ENCODE data around the gene SLC25A21.

Gene SLC25A21

DNA sequence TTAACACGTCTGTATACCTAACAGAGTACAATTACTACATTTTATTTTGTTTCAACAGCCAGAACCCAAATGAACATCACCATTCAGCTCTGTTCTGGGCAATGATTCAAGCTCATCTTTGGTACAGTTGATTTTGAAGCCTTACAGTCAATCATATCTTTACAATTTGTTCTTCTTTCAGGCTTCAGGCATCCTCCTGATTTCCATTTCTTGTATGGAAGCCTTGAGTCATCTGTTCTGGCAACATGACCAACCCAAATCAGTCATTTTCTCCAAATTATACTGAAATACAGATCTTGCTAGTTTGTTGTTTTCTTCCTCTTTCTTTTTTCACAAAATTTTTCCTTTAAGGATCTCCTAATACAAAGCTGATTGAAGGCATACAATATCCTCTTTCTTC, 430.5 kb downstream of the SLC25A21 start:
- no peak for DNase-seq
- no peak overlapping the region for H3K9ac ChIP-seq (ENCODE audit: low read length)
- H3K79me2 ChIP-seq (ENCODE audit: low read length) = no peaks in the 10 kb centered on the region
- no peak overlapping the region for H3K27ac ChIP-seq (ENCODE audit: low read length)
- no peaks in the 10 kb centered on the region for H4K20me1 ChIP-seq (ENCODE audit: insufficient read depth, low read length)
- no peaks in the 10 kb centered on the region for H3K4me1 ChIP-seq (ENCODE audit: low read length)
- H3K9me3 ChIP-seq (replicated peaks; ENCODE audit: insufficient read depth, low read length) = no peaks in the 10 kb centered on the region
- TF ChIP-seq, protein P1, sequence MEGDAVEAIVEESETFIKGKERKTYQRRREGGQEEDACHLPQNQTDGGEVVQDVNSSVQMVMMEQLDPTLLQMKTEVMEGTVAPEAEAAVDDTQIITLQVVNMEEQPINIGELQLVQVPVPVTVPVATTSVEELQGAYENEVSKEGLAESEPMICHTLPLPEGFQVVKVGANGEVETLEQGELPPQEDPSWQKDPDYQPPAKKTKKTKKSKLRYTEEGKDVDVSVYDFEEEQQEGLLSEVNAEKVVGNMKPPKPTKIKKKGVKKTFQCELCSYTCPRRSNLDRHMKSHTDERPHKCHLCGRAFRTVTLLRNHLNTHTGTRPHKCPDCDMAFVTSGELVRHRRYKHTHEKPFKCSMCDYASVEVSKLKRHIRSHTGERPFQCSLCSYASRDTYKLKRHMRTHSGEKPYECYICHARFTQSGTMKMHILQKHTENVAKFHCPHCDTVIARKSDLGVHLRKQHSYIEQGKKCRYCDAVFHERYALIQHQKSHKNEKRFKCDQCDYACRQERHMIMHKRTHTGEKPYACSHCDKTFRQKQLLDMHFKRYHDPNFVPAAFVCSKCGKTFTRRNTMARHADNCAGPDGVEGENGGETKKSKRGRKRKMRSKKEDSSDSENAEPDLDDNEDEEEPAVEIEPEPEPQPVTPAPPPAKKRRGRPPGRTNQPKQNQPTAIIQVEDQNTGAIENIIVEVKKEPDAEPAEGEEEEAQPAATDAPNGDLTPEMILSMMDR (IDR thresholded peaks at IDR 0.05; ENCODE audit: low read length) = no peak
- TF ChIP-seq EZH2phosphoT487 (IDR thresholded peaks at IDR 0.05; ENCODE audit: low read length) = no peak
- H3K9me2 ChIP-seq (replicated peaks; ENCODE audit: insufficient read depth, low read length) = no peaks in the 10 kb centered on the region
- H3K36me3 ChIP-seq (replicated peaks; ENCODE audit: insufficient read depth, low read length) = no peaks in the 10 kb centered on the region
- H2AFZ ChIP-seq (ENCODE audit: low read length) = no peak overlapping the region
- no peaks in the 10 kb centered on the region for H3F3A ChIP-seq (ENCODE audit: insufficient read depth, low read length)
- no peak overlapping the region for H3K4me2 ChIP-seq (ENCODE audit: low read depth, low read length)
- H3K27me3 ChIP-seq (replicated peaks; ENCODE audit: insufficient read depth, low read length) = no peaks in the 10 kb centered on the region
- H3K4me3 ChIP-seq (ENCODE audit: low read length) = no peak overlapping the region

GRCh38 chr14:36738269-36738668, 434.1 kb downstream of the SLC25A21 start:
- no peaks in the 10 kb centered on the region for H3K4me1 ChIP-seq (ENCODE audit: low read length)
- no peaks in the 10 kb centered on the region for H4K20me1 ChIP-seq (ENCODE audit: insufficient read depth, low read length)
- no peak overlapping the region for H2AFZ ChIP-seq (ENCODE audit: low read length)
- no peak overlapping the region for H3K9ac ChIP-seq (ENCODE audit: low read length)
- H3K4me3 ChIP-seq (ENCODE audit: low read length) = no peak overlapping the region
- no peaks in the 10 kb centered on the region for H3K36me3 ChIP-seq (replicated peaks; ENCODE audit: insufficient read depth, low read length)
- no peak overlapping the region for H3K4me2 ChIP-seq (ENCODE audit: low read depth, low read length)
- no peaks in the 10 kb centered on the region for H3F3A ChIP-seq (ENCODE audit: insufficient read depth, low read length)
- no peak for DNase-seq
- no peak overlapping the region for H3K27ac ChIP-seq (ENCODE audit: low read length)
- no peaks in the 10 kb centered on the region for H3K9me3 ChIP-seq (replicated peaks; ENCODE audit: insufficient read depth, low read length)
- H3K27me3 ChIP-seq (replicated peaks; ENCODE audit: insufficient read depth, low read length) = no peaks in the 10 kb centered on the region
- H3K9me2 ChIP-seq (replicated peaks; ENCODE audit: insufficient read depth, low read length) = no peaks in the 10 kb centered on the region
- H3K79me2 ChIP-seq (ENCODE audit: low read length) = no peaks in the 10 kb centered on the region
- TF ChIP-seq EZH2 (optimal IDR thresholded peaks at IDR 0.05; ENCODE audit: low read depth, low read length) (no peak), EZH2phosphoT487 (IDR thresholded peaks at IDR 0.05; ENCODE audit: low read length) (no peak)
- TF ChIP-seq, protein P1 (IDR thresholded peaks at IDR 0.05; ENCODE audit: low read length) = no peak

DNA sequence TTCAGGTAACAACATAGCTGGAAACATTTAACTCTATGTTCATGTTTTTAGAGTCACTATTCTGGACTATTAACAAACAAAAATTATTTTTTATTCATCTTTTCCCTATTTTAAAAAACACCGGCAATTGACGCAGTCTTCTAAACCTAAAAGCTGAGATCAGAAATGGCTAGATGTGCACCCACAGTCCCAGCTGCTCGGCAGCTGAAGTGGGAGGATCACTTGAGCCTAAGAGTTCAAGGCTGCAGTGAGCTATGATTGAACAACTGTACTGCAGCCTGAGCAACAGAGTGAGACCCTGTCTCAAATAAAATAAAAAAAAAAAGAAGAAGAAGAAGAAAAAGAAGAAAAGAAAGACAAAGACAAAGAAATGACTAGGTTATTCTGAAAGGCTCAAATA, 446.3 kb downstream of the SLC25A21 start:
- no peaks in the 10 kb centered on the region for H3K9me3 ChIP-seq (replicated peaks; ENCODE audit: insufficient read depth, low read length)
- H3K36me3 ChIP-seq (replicated peaks; ENCODE audit: insufficient read depth, low read length) = no peaks in the 10 kb centered on the region
- no peak overlapping the region for H2AFZ ChIP-seq (ENCODE audit: low read length)
- no peak overlapping the region for H3K27ac ChIP-seq (ENCODE audit: low read length)
- DNase-seq = no peak
- no peak overlapping the region for H3K4me2 ChIP-seq (ENCODE audit: low read depth, low read length)
- no peaks in the 10 kb centered on the region for H3K9me2 ChIP-seq (replicated peaks; ENCODE audit: insufficient read depth, low read length)
- H4K20me1 ChIP-seq (ENCODE audit: insufficient read depth, low read length) = no peaks in the 10 kb centered on the region
- H3K4me3 ChIP-seq (ENCODE audit: low read length) = no peak overlapping the region
- no peaks in the 10 kb centered on the region for H3K4me1 ChIP-seq (ENCODE audit: low read length)
- no peaks in the 10 kb centered on the region for H3K27me3 ChIP-seq (replicated peaks; ENCODE audit: insufficient read depth, low read length)
- no peaks in the 10 kb centered on the region for H3F3A ChIP-seq (ENCODE audit: insufficient read depth, low read length)
- H3K79me2 ChIP-seq (ENCODE audit: low read length) = no peaks in the 10 kb centered on the region
- no peak overlapping the region for H3K9ac ChIP-seq (ENCODE audit: low read length)
- TF ChIP-seq EZH2phosphoT487 (IDR thresholded peaks at IDR 0.05; ENCODE audit: low read length) (no peak), EZH2 (optimal IDR thresholded peaks at IDR 0.05; ENCODE audit: low read depth, low read length) (no peak)
- TF ChIP-seq, protein P1 (IDR thresholded peaks at IDR 0.05; ENCODE audit: low read length) = no peak

All from MM.1S (cell line).